HCT116 (cell line): Measurements from ENCODE around the gene TRAPPC4. TPM values are rescaled to one million over a fixed set of nuclear protein-coding genes. Genes with fewer than 3 reads are reported as not detected.

Experiments
- ATAC-seq: fragments of 200-7000 bp; cut with Tn5 transposase; 2 replicates; pipeline ENCODE4 v1.9.1; 2020; ENCODE audit warnings: mild to moderate bottlenecking, moderate library complexity
- BruUV-seq: library from RNA; stranded (reverse); fragments of 400-500 nt; replicated peaks from 2 replicates; lab custom pipeline; 2021; lab: Mats Ljungman, UMichigan
- CTCF ChIA-PET: fragments of 300-600 bp; sonication (Branson Sonifier 250); formaldehyde crosslinking; loops from one replicate; lab custom pipeline; 2021; ENCODE audit warnings: antibody characterized with exemption; lab: Charles Lee
- POLR2A ChIA-PET: fragments of 300-600, 350-600 bp; sonication (Branson Sonifier 250); formaldehyde crosslinking; loops from one replicate; lab custom pipeline; 2021; ENCODE audit warnings: antibody characterized with exemption; lab: Charles Lee
- RAD21 ChIA-PET, 2 experiments: fragments of 300-600 bp; sonication (Branson Sonifier 250); formaldehyde crosslinking; loops; one replicate each; lab custom pipeline; 2023; ENCODE audit warnings: low total read pairs in 2 of 2; ENCODE audit not compliant: uncharacterized antibody in 2 of 2, unreplicated experiment in 2 of 2, low non-redundant PET in 1 of 2; lab: Charles Lee
- DNase-seq: peaks from one replicate; pipeline ENCODE4 v3.0.0-alpha.2; 2010; ENCODE audit warnings: low read depth, low spot score
- H2AFZ ChIP-seq: fragments of 200-600 bp; shearing (Covaris generic), sonication (generic); 2 replicates; pipeline ENCODE4 v1.6.1; 2017; ENCODE audit warnings: low read depth, mixed run types, mixed read lengths, antibody characterized with exemption, low read length; ENCODE audit not compliant: poor library complexity, severe bottlenecking
- H3K27ac ChIP-seq: 2 replicates; pipeline ENCODE4 v1.5.1; 2012; ENCODE audit warnings: low read depth, low read length
- H3K27me3 ChIP-seq: fragments of 200-600 bp; sonication (generic); 2 replicates; pipeline ENCODE4 v1.6.1; 2016; ENCODE audit warnings: mixed run types, low read length, mixed read lengths; ENCODE audit not compliant: insufficient read depth
- H3K36me3 ChIP-seq, 2 experiments: fragments of 200-500 bp in 1 of 2; fragments of 200-600 bp in 1 of 2; sonication (Bioruptor generic) in 1 of 2; sonication (generic) in 1 of 2; 2 replicates each; pipeline versions ENCODE4 v1.5.1 to v1.6.1; 2014 to 2016; ENCODE audit warnings: low read length in 2 of 2, inconsistent platforms in 1 of 2, mixed read lengths in 1 of 2, mixed run types in 1 of 2; ENCODE audit not compliant: insufficient read depth in 2 of 2, control insufficient read depth in 1 of 2
- H3K4me1 ChIP-seq, 2 experiments: fragments of 200-600 bp in 1 of 2; sonication (generic) in 1 of 2; 2 replicates each; pipeline versions ENCODE4 v1.5.1 to v1.6.1; 2012 to 2017; ENCODE audit warnings: low read length in 2 of 2, inconsistent platforms in 1 of 2, mild to moderate bottlenecking in 1 of 2, mixed read lengths in 1 of 2, mixed run types in 1 of 2, moderate library complexity in 1 of 2; ENCODE audit not compliant: insufficient read depth in 2 of 2, control insufficient read depth in 1 of 2
- H3K4me2 ChIP-seq: fragments of 200-600 bp; sonication (generic); 2 replicates; pipeline ENCODE4 v1.6.1; 2017; ENCODE audit warnings: mixed run types, low read length, mixed read lengths
- H3K4me3 ChIP-seq, 2 experiments: fragments of 200-600 bp in 1 of 2; sonication (generic) in 1 of 2; replicated peaks in 1 of 2; 2 replicates each; pipeline ENCODE4 v1.5.1; 2011 to 2016; ENCODE audit warnings: low read length in 2 of 2, control low read depth in 1 of 2, low read depth in 1 of 2, mild to moderate bottlenecking in 1 of 2, mixed read lengths in 1 of 2, mixed run types in 1 of 2
- H3K79me2 ChIP-seq: fragments of 200-600 bp; sonication (generic); 2 replicates; pipeline ENCODE4 v1.6.1; 2017; ENCODE audit warnings: mild to moderate bottlenecking, mixed run types, low read length, moderate library complexity, mixed read lengths; ENCODE audit not compliant: insufficient read depth
- H3K9ac ChIP-seq: fragments of 200-600 bp; sonication (generic); 2 replicates; pipeline ENCODE4 v1.6.1; 2016; ENCODE audit warnings: low read length, mixed read lengths
- H3K9me2 ChIP-seq: fragments of 200-600 bp; sonication (generic), shearing (Covaris generic); 2 replicates; pipeline ENCODE4 v1.6.1; 2017; ENCODE audit warnings: mixed run types, mild to moderate bottlenecking, moderate library complexity; ENCODE audit not compliant: insufficient read depth
- H3K9me3 ChIP-seq, 2 experiments: fragments of 200-500 bp in 1 of 2; fragments of 200-600 bp in 1 of 2; sonication (Bioruptor generic) in 1 of 2; sonication (generic) in 1 of 2; 2 replicates each; pipeline ENCODE4 v1.6.1; 2014 to 2017; ENCODE audit warnings: low read length in 2 of 2, mixed read lengths in 2 of 2, inconsistent platforms in 1 of 2, low read depth in 1 of 2, mild to moderate bottlenecking in 1 of 2, mixed run types in 1 of 2, moderate library complexity in 1 of 2; ENCODE audit not compliant: control insufficient read depth in 1 of 2, insufficient read depth in 1 of 2
- H4K20me1 ChIP-seq: fragments of 200-600 bp; sonication (generic), shearing (Covaris generic); 2 replicates; pipeline ENCODE4 v1.6.1; 2017; ENCODE audit warnings: mixed run types, mild to moderate bottlenecking, moderate library complexity; ENCODE audit not compliant: insufficient read depth
- CBX3 ChIP-seq: IDR thresholded peaks from 2 replicates; pipeline ENCODE4 v1.6.1; 2012; ENCODE audit warnings: low read depth
- CEBPB ChIP-seq: IDR thresholded peaks from 2 replicates; pipeline ENCODE4 v1.6.1; 2012; ENCODE audit warnings: low read depth
- EGR1 ChIP-seq: IDR thresholded peaks from 2 replicates; pipeline ENCODE4 v1.6.1; 2012; ENCODE audit warnings: low read depth
- EZH2phosphoT487 ChIP-seq: fragments of 200-600 bp; IDR thresholded peaks from 2 replicates; pipeline ENCODE4 v1.6.1; 2018; ENCODE audit warnings: antibody characterized with exemption, borderline replicate concordance
- JUND ChIP-seq: IDR thresholded peaks from 2 replicates; pipeline ENCODE4 v1.6.1; 2012
- POLR2A ChIP-seq: IDR thresholded peaks from 2 replicates; pipeline ENCODE4 v1.7.0; 2011; ENCODE audit warnings: borderline replicate concordance; ENCODE audit not compliant: insufficient read depth, insufficient read length; ENCODE audit errors: extremely low read depth
- SIN3A ChIP-seq: IDR thresholded peaks from 2 replicates; pipeline ENCODE4 v1.6.1; 2012; ENCODE audit warnings: low read depth
- SP1 ChIP-seq: IDR thresholded peaks from 2 replicates; pipeline ENCODE4 v1.6.1; 2012; ENCODE audit warnings: low read depth
- TCF7L2 ChIP-seq: IDR thresholded peaks from 2 replicates; pipeline ENCODE4 v1.7.0; 2011; ENCODE audit warnings: borderline replicate concordance, inconsistent platforms; ENCODE audit not compliant: insufficient read depth, insufficient read length; ENCODE audit errors: extremely low read depth
- YY1 ChIP-seq: IDR thresholded peaks from 2 replicates; pipeline ENCODE4 v1.6.1; 2011; ENCODE audit warnings: low read length, low read depth, moderate library complexity, mild to moderate bottlenecking; ENCODE audit not compliant: insufficient replicate concordance; ENCODE audit errors: extremely low read depth
- ZFX ChIP-seq: fragments of 450-650 bp; IDR thresholded peaks from 2 replicates; pipeline ENCODE4 v1.6.1; 2017
- ZNF274 ChIP-seq: fragments of 200-500 bp; sonication (Bioruptor generic); IDR thresholded peaks from 2 replicates; pipeline ENCODE4 v1.6.1; 2014; ENCODE audit warnings: mild to moderate bottlenecking, low read depth, low read length, inconsistent platforms
- intact Hi-C: fragments of 100-400 bp; cut with micrococcal nuclease; formaldehyde crosslinking; loops from 2 replicates; pipeline ENCODE4 v1.10.0; 2022
- total RNA-seq: library from RNA; stranded (reverse); gene quantifications from one replicate; pipeline ENCODE4 v1.2.1, GENCODE V29; 2021; ENCODE audit not compliant: unreplicated experiment
- TF ChIP-seq, protein P1 (sequence below): IDR thresholded peaks from 2 replicates; pipeline ENCODE4 v1.6.1; 2011; ENCODE audit warnings: mild to moderate bottlenecking, low read length, moderate library complexity; ENCODE audit not compliant: insufficient replicate concordance; ENCODE audit errors: extremely low read depth
- TF ChIP-seq, protein P2 (sequence below): IDR thresholded peaks from 2 replicates; pipeline ENCODE4 v1.6.1; 2012
- TF ChIP-seq, protein P3 (sequence below): IDR thresholded peaks from 2 replicates; pipeline ENCODE4 v1.6.1; 2012; ENCODE audit warnings: low read depth
- TF ChIP-seq, protein P4 (sequence below), 3 experiments: fragments of 200-600 bp in 1 of 3; sonication (generic) in 1 of 3; IDR thresholded peaks in 2 of 3; conservative IDR thresholded peaks in 1 of 3; 2 replicates each; pipeline ENCODE4 v1.5.1; 2012 to 2017; ENCODE audit warnings: low read depth in 2 of 3, low read length in 2 of 3, antibody characterized with exemption in 1 of 3, borderline replicate concordance in 1 of 3, control low read depth in 1 of 3, mild to moderate bottlenecking in 1 of 3, mixed read lengths in 1 of 3, mixed run types in 1 of 3, moderate library complexity in 1 of 3; ENCODE audit not compliant: insufficient read depth in 1 of 3
- TF ChIP-seq, protein P5 (sequence below): IDR thresholded peaks from 2 replicates; pipeline ENCODE4 v1.6.1; 2012

Gene TRAPPC4
- total RNA-seq, 1 experiment from 2014 or later = 61.6 TPM

DNA sequence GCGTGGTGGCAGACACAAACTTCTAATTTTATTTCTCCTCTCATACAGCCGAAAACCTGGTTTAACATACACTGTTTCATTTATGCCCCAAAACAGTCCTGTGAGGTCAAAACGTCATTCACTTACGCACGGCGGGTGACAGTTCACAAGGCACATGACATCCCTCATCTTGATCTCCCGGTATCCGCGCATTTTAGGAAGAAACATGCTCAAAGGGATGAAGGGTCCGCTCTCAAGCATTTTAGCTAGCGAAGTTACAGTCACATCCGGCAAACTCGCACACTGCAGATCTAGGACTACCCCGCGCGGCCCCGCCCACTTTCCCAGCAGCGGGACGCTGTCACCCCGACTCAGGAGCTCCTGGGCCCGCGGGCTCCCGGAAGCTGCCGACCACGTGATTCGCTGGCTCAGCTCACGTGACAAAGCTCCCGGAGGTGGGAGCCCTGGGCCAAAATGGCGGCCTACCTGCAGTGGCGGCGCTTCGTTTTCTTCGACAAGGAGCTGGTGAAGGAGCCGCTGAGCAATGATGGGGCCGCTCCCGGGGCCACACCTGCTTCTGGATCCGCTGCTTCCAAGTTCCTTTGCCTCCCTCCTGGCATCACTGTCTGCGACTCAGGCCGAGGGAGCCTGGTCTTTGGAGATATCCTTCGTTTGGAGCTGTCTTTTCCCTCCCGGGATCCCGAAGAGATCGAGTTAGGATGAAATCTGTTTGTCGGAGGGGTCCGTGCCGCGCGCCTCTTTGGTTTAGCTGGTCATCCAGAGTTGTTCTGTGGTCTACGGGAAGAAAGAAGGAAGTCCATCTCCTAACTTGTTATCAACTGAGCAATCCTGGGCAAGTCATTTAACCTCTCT is 49.0 kb downstream of the TRAPPC4 start, which contains the start of gene VPS11:
Gene VPS11, plus strand, starts transcription at position 448 of the 852 bp plus-strand sequence. Its CDS starts 6 bp downstream, at position 454.
- POLR2A ChIA-PET = interaction anchor here (0.8 to 1.6 kb wide), 7 partner anchors 9 to 35 kb away, joined by 3 to 9 read pairs (median 4); partner anchors contain the start of genes DPAGT1 and HMBS
- DNase-seq = peak; percentile 86
- intact Hi-C loops = loop anchor here (1.0 kb wide), 1 partner anchor 17 kb away; the partner anchor contains the start of gene HMBS
- TF ChIP-seq SP1 (peak; percentile 58; the same call in 1 of the 2 replicates), EZH2phosphoT487 (no peak), JUND (peak; percentile 1; the same call in 1 of the 2 replicates), SIN3A (peak; percentile 97), YY1 (peak; percentile 98), CEBPB (no peak), ZNF274 (no peak), ZFX (no peak), TCF7L2 (no peak), POLR2A (peak; percentile 35), EGR1 (peak; percentile 44; the same call in 1 of the 2 replicates), CBX3 (no peak)
- TF ChIP-seq, protein P1, sequence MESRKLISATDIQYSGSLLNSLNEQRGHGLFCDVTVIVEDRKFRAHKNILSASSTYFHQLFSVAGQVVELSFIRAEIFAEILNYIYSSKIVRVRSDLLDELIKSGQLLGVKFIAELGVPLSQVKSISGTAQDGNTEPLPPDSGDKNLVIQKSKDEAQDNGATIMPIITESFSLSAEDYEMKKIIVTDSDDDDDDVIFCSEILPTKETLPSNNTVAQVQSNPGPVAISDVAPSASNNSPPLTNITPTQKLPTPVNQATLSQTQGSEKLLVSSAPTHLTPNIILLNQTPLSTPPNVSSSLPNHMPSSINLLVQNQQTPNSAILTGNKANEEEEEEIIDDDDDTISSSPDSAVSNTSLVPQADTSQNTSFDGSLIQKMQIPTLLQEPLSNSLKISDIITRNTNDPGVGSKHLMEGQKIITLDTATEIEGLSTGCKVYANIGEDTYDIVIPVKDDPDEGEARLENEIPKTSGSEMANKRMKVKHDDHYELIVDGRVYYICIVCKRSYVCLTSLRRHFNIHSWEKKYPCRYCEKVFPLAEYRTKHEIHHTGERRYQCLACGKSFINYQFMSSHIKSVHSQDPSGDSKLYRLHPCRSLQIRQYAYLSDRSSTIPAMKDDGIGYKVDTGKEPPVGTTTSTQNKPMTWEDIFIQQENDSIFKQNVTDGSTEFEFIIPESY = peak; percentile 52
- TF ChIP-seq, protein P2, sequence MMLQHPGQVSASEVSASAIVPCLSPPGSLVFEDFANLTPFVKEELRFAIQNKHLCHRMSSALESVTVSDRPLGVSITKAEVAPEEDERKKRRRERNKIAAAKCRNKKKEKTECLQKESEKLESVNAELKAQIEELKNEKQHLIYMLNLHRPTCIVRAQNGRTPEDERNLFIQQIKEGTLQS = no peak
- TF ChIP-seq, protein P3, sequence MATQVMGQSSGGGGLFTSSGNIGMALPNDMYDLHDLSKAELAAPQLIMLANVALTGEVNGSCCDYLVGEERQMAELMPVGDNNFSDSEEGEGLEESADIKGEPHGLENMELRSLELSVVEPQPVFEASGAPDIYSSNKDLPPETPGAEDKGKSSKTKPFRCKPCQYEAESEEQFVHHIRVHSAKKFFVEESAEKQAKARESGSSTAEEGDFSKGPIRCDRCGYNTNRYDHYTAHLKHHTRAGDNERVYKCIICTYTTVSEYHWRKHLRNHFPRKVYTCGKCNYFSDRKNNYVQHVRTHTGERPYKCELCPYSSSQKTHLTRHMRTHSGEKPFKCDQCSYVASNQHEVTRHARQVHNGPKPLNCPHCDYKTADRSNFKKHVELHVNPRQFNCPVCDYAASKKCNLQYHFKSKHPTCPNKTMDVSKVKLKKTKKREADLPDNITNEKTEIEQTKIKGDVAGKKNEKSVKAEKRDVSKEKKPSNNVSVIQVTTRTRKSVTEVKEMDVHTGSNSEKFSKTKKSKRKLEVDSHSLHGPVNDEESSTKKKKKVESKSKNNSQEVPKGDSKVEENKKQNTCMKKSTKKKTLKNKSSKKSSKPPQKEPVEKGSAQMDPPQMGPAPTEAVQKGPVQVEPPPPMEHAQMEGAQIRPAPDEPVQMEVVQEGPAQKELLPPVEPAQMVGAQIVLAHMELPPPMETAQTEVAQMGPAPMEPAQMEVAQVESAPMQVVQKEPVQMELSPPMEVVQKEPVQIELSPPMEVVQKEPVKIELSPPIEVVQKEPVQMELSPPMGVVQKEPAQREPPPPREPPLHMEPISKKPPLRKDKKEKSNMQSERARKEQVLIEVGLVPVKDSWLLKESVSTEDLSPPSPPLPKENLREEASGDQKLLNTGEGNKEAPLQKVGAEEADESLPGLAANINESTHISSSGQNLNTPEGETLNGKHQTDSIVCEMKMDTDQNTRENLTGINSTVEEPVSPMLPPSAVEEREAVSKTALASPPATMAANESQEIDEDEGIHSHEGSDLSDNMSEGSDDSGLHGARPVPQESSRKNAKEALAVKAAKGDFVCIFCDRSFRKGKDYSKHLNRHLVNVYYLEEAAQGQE = no peak
- TF ChIP-seq, protein P4, sequence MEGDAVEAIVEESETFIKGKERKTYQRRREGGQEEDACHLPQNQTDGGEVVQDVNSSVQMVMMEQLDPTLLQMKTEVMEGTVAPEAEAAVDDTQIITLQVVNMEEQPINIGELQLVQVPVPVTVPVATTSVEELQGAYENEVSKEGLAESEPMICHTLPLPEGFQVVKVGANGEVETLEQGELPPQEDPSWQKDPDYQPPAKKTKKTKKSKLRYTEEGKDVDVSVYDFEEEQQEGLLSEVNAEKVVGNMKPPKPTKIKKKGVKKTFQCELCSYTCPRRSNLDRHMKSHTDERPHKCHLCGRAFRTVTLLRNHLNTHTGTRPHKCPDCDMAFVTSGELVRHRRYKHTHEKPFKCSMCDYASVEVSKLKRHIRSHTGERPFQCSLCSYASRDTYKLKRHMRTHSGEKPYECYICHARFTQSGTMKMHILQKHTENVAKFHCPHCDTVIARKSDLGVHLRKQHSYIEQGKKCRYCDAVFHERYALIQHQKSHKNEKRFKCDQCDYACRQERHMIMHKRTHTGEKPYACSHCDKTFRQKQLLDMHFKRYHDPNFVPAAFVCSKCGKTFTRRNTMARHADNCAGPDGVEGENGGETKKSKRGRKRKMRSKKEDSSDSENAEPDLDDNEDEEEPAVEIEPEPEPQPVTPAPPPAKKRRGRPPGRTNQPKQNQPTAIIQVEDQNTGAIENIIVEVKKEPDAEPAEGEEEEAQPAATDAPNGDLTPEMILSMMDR (IDR thresholded peaks at IDR 0.05 in 2 of 3, conservative IDR thresholded peaks at IDR 0.05 in 1 of 3; ENCODE audit: borderline replicate concordance in 1 of 3, insufficient read depth in 1 of 3, low read depth in 2 of 3, low read length in 2 of 3) = no peak
- TF ChIP-seq, protein P5, sequence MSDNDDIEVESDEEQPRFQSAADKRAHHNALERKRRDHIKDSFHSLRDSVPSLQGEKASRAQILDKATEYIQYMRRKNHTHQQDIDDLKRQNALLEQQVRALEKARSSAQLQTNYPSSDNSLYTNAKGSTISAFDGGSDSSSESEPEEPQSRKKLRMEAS = peak; percentile 86

More for the DNA sequence above, 49.0 kb downstream of the TRAPPC4 start, which contains the start of gene VPS11:
- Histone ChIP-seq H3K27ac (peak within 1 kb of the TSS; percentile 65), H2AFZ (peak within 1 kb of the TSS; percentile 32), H3K9me2 (no peaks in the 10 kb centered on the region), H3K79me2 (peaks cover 14% of the 10 kb centered on the region), H3K4me3 (peak within 1 kb of the TSS; percentile 88 to 97), H3K27me3 (no peaks in the 10 kb centered on the region), H4K20me1 (no peaks in the 10 kb centered on the region), H3K4me2 (peak within 1 kb of the TSS; percentile 84), H3K4me1 (peaks cover 5 to 16% of the 10 kb centered on the region in 2 experiments), H3K9me3 (no peaks in the 10 kb centered on the region), H3K36me3 (peaks cover 8 to 10% of the 10 kb centered on the region in 2 experiments; a peak in 3 of 4 replicates), H3K9ac (peak within 1 kb of the TSS; percentile 81)
- TSS peak; percentile 82 for BruUV-seq
- ChIA-PET CTCF (interaction anchor here (0.7 to 1.4 kb wide), 8 partner anchors 10 to 288 kb away, joined by 3 to 9 read pairs (median 6); partner anchors contain the start of genes DPAGT1, HMBS and HYOU1), RAD21 (interaction anchor here (0.6 to 0.9 kb wide), 5 partner anchors 11 to 1374 kb away, joined by 3 read pairs; partner anchors contain the start of gene HMBS (in 1 of the 2))
- peak; percentile 93 for ATAC-seq
